H1 (cell line): ENCODE measurements around the gene SV2C. TPM values are rescaled to one million over a fixed set of nuclear protein-coding genes. Genes with fewer than 3 reads are reported as not detected.

Experiments used
- JUN ChIP-seq: IDR thresholded peaks from 2 replicates; pipeline ENCODE4 v1.6.1; 2011; ENCODE audit warnings: low read depth, mild to moderate bottlenecking, improper control_type of control experiment, low read length
- TEAD4 ChIP-seq: IDR thresholded peaks from 2 replicates; pipeline ENCODE4 v1.6.1; 2012; ENCODE audit warnings: low read depth, low read length, inconsistent platforms, mixed read lengths
- polyA plus RNA-seq, 7 experiments: library from polyadenylated mRNA; depleted of rRNA in 3 of 7; stranded (reverse) in 5 of 7; unstranded in 2 of 7; fragments of >200 nt in 5 of 7; fragments of 200-250 nt in 2 of 7; gene quantifications; 1 replicate in 5 of 7; 2 replicates in 1 of 7; 4 replicates in 1 of 7; pipeline versions ENCODE4 v1.2.1 to v1.2.3, GENCODE V29; 2011 to 2013; ENCODE audit warnings: missing spikeins in 2 of 7, mixed read lengths in 2 of 7
- total RNA-seq: library from RNA; stranded (reverse); fragmentation: NEBNext Ultra II Directional; extraction: Animal tissue kit (Norgen Biotek cat#: 25700); gene quantifications from 2 replicates; pipeline ENCODE4 v1.2.1, GENCODE V29; 2021
- TF ChIP-seq, protein P1 (sequence below), 3 experiments: IDR thresholded peaks; 1 replicate in 2 of 3; 2 replicates in 1 of 3; pipeline versions ENCODE4 v1.5.1 to v1.6.1; 2011; ENCODE audit warnings: low read length in 3 of 3, mild to moderate bottlenecking in 3 of 3, inconsistent platforms in 2 of 3, low read depth in 1 of 3, moderate library complexity in 1 of 3; ENCODE audit not compliant: insufficient read depth in 1 of 3; ENCODE audit errors: control extremely low read depth in 1 of 3

Gene SV2C
- total and polyA plus RNA-seq, 2 of the 8 experiments (the other 6 are each of a cell fraction or from before 2014, with no cell fraction given), result 0.08 to 0.24 TPM

DNA sequence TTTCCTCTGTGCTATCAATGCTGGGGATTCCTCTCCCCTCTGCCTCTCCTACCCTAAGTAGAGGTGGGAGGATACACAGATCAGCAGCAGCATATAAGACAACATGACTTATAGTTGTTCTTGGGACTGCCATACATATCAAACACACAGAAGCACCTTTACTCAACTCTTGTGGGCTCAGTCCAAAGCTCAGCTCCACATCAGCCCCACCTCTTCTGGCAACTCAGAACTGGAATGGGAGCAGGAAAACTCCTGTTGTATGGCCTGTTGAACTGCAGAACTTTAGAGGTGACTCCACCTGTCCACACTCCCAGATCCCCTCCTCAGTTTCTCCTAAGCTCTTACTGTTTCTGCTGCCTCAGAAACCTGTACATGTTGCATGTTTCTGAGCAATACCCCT, 127.8 kb downstream of the SV2C start (continued):
- TF ChIP-seq, protein P1, sequence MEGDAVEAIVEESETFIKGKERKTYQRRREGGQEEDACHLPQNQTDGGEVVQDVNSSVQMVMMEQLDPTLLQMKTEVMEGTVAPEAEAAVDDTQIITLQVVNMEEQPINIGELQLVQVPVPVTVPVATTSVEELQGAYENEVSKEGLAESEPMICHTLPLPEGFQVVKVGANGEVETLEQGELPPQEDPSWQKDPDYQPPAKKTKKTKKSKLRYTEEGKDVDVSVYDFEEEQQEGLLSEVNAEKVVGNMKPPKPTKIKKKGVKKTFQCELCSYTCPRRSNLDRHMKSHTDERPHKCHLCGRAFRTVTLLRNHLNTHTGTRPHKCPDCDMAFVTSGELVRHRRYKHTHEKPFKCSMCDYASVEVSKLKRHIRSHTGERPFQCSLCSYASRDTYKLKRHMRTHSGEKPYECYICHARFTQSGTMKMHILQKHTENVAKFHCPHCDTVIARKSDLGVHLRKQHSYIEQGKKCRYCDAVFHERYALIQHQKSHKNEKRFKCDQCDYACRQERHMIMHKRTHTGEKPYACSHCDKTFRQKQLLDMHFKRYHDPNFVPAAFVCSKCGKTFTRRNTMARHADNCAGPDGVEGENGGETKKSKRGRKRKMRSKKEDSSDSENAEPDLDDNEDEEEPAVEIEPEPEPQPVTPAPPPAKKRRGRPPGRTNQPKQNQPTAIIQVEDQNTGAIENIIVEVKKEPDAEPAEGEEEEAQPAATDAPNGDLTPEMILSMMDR (IDR thresholded peaks at IDR 0.05; ENCODE audit: control extremely low read depth in 1 of 3, insufficient read depth in 1 of 3, low read depth in 1 of 3, low read length in 3 of 3), result no peak
- TF ChIP-seq TEAD4 (no peak), JUN (no peak)
